SK-N-SH treated with all-trans-retinoic acid at 6 μM for 48 hours (cell line): ENCODE results near the gene TTC7B.

Source experiments
- ATAC-seq: fragments of 200-7000 bp; cut with Tn5 transposase; 3 replicates; pipeline ENCODE4 v1.9.1; 2020; ENCODE audit warnings: mild to moderate bottlenecking, moderate library complexity
- BACH2 ChIP-seq: fragments of 250-450 bp; sonication (Bioruptor Pico); IDR thresholded peaks from 2 replicates; pipeline ENCODE4 v1.9.0; 2021; ENCODE audit warnings: mild to moderate bottlenecking, borderline replicate concordance
- CSDC2 ChIP-seq: fragments of 250-450 bp; sonication (Bioruptor Pico); IDR thresholded peaks from 2 replicates; pipeline ENCODE4 v1.5.0; 2020; ENCODE audit warnings: mild to moderate bottlenecking, moderate library complexity
- ESRRG ChIP-seq: fragments of 250-450 bp; sonication (Bioruptor Pico); IDR thresholded peaks from 2 replicates; pipeline ENCODE4 v1.6.1; 2021; ENCODE audit warnings: mild to moderate bottlenecking
- GLIS3 ChIP-seq: fragments of 250-450 bp; sonication (Bioruptor Pico); IDR thresholded peaks from 2 replicates; pipeline ENCODE4 v1.5.0; 2020; ENCODE audit warnings: mild to moderate bottlenecking, moderate library complexity
- ISL1 ChIP-seq: fragments of 250-450 bp; sonication (Bioruptor Pico); IDR thresholded peaks from 2 replicates; pipeline ENCODE4 v2.1.2; 2022; ENCODE audit warnings: mild to moderate bottlenecking, moderate library complexity
- OSR1 ChIP-seq: fragments of 250-450 bp; sonication (Bioruptor Pico); IDR thresholded peaks from 2 replicates; pipeline ENCODE4 v1.8.0; 2022; ENCODE audit warnings: moderate library complexity, mild to moderate bottlenecking, inconsistent platforms
- RARB ChIP-seq: fragments of 250-450 bp; sonication (Bioruptor Pico); IDR thresholded peaks from 2 replicates; pipeline ENCODE4 v1.8.0; 2021; ENCODE audit warnings: mild to moderate bottlenecking, moderate library complexity
- SNAI2 ChIP-seq: fragments of 250-450 bp; sonication (Bioruptor Pico); IDR thresholded peaks from 2 replicates; pipeline ENCODE4 v1.5.0; 2020; ENCODE audit warnings: mild to moderate bottlenecking, moderate library complexity
- TCF4 ChIP-seq: fragments of 250-450 bp; sonication (Bioruptor Pico); IDR thresholded peaks from 2 replicates; pipeline ENCODE4 v1.8.0; 2021; ENCODE audit warnings: mild to moderate bottlenecking, moderate library complexity, borderline replicate concordance
- ZC3H10 ChIP-seq: fragments of 250-450 bp; sonication (Bioruptor Pico); IDR thresholded peaks from 2 replicates; pipeline ENCODE4 v1.5.1; 2021; ENCODE audit warnings: mild to moderate bottlenecking, moderate library complexity
- ZFP3 ChIP-seq: fragments of 250-450 bp; sonication (Bioruptor Pico); IDR thresholded peaks from 2 replicates; pipeline ENCODE4 v1.5.0; 2020; ENCODE audit warnings: mild to moderate bottlenecking, moderate library complexity
- ZFP30 ChIP-seq: fragments of 450-650 bp; formaldehyde crosslinking; IDR thresholded peaks from 2 replicates; pipeline ENCODE4 v1.5.0; 2022; ENCODE audit warnings: mild to moderate bottlenecking, moderate library complexity
- ZNF565 ChIP-seq: fragments of 450-650 bp; formaldehyde crosslinking; conservative IDR thresholded peaks from 2 replicates; pipeline ENCODE4 v1.5.0; 2020; ENCODE audit warnings: low read depth, mild to moderate bottlenecking, moderate library complexity
- ZNF70 ChIP-seq: fragments of 450-650 bp; formaldehyde crosslinking; IDR thresholded peaks from 2 replicates; pipeline ENCODE4 v1.5.0; 2020; ENCODE audit warnings: mild to moderate bottlenecking, moderate library complexity
- ZNF8 ChIP-seq: fragments of 450-650 bp; formaldehyde crosslinking; IDR thresholded peaks from 2 replicates; pipeline ENCODE4 v1.5.0; 2020; ENCODE audit warnings: mild to moderate bottlenecking, moderate library complexity
- TF ChIP-seq, protein P1 (sequence below): fragments of 250-450 bp; sonication (Bioruptor Pico); IDR thresholded peaks from 2 replicates; pipeline ENCODE4 v1.8.0; 2020; ENCODE audit warnings: mild to moderate bottlenecking, moderate library complexity, borderline replicate concordance
- TF ChIP-seq, protein P2 (sequence below): fragments of 250-450 bp; sonication (Bioruptor Pico); IDR thresholded peaks from 2 replicates; pipeline ENCODE4 v1.5.0; 2020; ENCODE audit warnings: mild to moderate bottlenecking, moderate library complexity
- TF ChIP-seq, protein P3 (sequence below): fragments of 250-450 bp; sonication (Bioruptor Pico); IDR thresholded peaks from 2 replicates; pipeline ENCODE4 v1.5.1; 2020; ENCODE audit warnings: low read depth, mild to moderate bottlenecking, moderate library complexity
- TF ChIP-seq, protein P4 (sequence below): fragments of 250-450 bp; sonication (Bioruptor Pico); IDR thresholded peaks from 2 replicates; pipeline ENCODE4 v1.8.0; 2021; ENCODE audit warnings: low read depth, mild to moderate bottlenecking, moderate library complexity, borderline replicate concordance
- TF ChIP-seq, protein P5 (sequence below): fragments of 250-450 bp; sonication (Bioruptor Pico); IDR thresholded peaks from 2 replicates; pipeline ENCODE4 v1.5.1; 2021; ENCODE audit warnings: mild to moderate bottlenecking, moderate library complexity

TTC7B gene

DNA sequence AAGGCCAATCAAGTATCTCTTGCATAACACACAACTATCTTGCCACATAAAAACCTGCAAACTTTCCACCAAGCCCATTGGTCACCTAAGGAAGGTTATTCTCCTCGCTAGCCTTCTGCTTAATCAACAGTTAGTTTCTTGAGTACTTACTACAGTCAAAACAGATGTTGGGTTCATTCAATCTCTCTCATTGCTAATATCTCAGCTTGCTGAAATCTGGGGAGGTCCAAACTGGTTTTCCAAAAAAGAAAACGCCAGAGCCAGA, 74.6 kb downstream of the TTC7B start:
- ATAC-seq = no peak
- TF ChIP-seq, protein P1, sequence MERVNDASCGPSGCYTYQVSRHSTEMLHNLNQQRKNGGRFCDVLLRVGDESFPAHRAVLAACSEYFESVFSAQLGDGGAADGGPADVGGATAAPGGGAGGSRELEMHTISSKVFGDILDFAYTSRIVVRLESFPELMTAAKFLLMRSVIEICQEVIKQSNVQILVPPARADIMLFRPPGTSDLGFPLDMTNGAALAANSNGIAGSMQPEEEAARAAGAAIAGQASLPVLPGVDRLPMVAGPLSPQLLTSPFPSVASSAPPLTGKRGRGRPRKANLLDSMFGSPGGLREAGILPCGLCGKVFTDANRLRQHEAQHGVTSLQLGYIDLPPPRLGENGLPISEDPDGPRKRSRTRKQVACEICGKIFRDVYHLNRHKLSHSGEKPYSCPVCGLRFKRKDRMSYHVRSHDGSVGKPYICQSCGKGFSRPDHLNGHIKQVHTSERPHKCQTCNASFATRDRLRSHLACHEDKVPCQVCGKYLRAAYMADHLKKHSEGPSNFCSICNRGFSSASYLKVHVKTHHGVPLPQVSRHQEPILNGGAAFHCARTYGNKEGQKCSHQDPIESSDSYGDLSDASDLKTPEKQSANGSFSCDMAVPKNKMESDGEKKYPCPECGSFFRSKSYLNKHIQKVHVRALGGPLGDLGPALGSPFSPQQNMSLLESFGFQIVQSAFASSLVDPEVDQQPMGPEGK = no peak
- TF ChIP-seq ZNF8 (CRISPR knock-in tag) = no peak
- TF ChIP-seq ZNF70 (CRISPR knock-in tag) = no peak
- TF ChIP-seq ZFP3 (CRISPR knock-in tag) = no peak
- no peak for TF ChIP-seq OSR1 (CRISPR knock-in tag)
- TF ChIP-seq, protein P2, sequence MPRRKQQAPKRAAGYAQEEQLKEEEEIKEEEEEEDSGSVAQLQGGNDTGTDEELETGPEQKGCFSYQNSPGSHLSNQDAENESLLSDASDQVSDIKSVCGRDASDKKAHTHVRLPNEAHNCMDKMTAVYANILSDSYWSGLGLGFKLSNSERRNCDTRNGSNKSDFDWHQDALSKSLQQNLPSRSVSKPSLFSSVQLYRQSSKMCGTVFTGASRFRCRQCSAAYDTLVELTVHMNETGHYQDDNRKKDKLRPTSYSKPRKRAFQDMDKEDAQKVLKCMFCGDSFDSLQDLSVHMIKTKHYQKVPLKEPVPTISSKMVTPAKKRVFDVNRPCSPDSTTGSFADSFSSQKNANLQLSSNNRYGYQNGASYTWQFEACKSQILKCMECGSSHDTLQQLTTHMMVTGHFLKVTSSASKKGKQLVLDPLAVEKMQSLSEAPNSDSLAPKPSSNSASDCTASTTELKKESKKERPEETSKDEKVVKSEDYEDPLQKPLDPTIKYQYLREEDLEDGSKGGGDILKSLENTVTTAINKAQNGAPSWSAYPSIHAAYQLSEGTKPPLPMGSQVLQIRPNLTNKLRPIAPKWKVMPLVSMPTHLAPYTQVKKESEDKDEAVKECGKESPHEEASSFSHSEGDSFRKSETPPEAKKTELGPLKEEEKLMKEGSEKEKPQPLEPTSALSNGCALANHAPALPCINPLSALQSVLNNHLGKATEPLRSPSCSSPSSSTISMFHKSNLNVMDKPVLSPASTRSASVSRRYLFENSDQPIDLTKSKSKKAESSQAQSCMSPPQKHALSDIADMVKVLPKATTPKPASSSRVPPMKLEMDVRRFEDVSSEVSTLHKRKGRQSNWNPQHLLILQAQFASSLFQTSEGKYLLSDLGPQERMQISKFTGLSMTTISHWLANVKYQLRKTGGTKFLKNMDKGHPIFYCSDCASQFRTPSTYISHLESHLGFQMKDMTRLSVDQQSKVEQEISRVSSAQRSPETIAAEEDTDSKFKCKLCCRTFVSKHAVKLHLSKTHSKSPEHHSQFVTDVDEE = no peak
- no peak for TF ChIP-seq ISL1 (CRISPR knock-in tag)
- no peak for TF ChIP-seq ZC3H10
- TF ChIP-seq GLIS3 (CRISPR knock-in tag) = no peak
- TF ChIP-seq, protein P3, sequence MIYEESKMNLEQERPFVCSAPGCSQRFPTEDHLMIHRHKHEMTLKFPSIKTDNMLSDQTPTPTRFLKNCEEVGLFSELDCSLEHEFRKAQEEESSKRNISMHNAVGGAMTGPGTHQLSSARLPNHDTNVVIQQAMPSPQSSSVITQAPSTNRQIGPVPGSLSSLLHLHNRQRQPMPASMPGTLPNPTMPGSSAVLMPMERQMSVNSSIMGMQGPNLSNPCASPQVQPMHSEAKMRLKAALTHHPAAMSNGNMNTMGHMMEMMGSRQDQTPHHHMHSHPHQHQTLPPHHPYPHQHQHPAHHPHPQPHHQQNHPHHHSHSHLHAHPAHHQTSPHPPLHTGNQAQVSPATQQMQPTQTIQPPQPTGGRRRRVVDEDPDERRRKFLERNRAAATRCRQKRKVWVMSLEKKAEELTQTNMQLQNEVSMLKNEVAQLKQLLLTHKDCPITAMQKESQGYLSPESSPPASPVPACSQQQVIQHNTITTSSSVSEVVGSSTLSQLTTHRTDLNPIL (CRISPR knock-in tag) = no peak
- no peak for TF ChIP-seq TCF4 (CRISPR knock-in tag)
- TF ChIP-seq ZFP30 = no peak
- no peak for TF ChIP-seq ZNF565 (CRISPR knock-in tag)
- no peak for TF ChIP-seq BACH2 (CRISPR knock-in tag)
- TF ChIP-seq, protein P4, sequence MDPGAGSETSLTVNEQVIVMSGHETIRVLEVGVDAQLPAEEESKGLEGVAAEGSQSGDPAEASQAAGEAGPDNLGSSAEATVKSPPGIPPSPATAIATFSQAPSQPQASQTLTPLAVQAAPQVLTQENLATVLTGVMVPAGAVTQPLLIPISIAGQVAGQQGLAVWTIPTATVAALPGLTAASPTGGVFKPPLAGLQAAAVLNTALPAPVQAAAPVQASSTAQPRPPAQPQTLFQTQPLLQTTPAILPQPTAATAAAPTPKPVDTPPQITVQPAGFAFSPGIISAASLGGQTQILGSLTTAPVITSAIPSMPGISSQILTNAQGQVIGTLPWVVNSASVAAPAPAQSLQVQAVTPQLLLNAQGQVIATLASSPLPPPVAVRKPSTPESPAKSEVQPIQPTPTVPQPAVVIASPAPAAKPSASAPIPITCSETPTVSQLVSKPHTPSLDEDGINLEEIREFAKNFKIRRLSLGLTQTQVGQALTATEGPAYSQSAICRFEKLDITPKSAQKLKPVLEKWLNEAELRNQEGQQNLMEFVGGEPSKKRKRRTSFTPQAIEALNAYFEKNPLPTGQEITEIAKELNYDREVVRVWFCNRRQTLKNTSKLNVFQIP (CRISPR knock-in tag) = no peak
- TF ChIP-seq SNAI2 = no peak
- no peak for TF ChIP-seq CSDC2 (CRISPR knock-in tag)
- TF ChIP-seq, protein P5, sequence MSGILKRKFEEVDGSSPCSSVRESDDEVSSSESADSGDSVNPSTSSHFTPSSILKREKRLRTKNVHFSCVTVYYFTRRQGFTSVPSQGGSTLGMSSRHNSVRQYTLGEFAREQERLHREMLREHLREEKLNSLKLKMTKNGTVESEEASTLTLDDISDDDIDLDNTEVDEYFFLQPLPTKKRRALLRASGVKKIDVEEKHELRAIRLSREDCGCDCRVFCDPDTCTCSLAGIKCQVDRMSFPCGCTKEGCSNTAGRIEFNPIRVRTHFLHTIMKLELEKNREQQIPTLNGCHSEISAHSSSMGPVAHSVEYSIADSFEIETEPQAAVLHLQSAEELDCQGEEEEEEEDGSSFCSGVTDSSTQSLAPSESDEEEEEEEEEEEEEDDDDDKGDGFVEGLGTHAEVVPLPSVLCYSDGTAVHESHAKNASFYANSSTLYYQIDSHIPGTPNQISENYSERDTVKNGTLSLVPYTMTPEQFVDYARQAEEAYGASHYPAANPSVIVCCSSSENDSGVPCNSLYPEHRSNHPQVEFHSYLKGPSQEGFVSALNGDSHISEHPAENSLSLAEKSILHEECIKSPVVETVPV (CRISPR knock-in tag) = no peak

DNA sequence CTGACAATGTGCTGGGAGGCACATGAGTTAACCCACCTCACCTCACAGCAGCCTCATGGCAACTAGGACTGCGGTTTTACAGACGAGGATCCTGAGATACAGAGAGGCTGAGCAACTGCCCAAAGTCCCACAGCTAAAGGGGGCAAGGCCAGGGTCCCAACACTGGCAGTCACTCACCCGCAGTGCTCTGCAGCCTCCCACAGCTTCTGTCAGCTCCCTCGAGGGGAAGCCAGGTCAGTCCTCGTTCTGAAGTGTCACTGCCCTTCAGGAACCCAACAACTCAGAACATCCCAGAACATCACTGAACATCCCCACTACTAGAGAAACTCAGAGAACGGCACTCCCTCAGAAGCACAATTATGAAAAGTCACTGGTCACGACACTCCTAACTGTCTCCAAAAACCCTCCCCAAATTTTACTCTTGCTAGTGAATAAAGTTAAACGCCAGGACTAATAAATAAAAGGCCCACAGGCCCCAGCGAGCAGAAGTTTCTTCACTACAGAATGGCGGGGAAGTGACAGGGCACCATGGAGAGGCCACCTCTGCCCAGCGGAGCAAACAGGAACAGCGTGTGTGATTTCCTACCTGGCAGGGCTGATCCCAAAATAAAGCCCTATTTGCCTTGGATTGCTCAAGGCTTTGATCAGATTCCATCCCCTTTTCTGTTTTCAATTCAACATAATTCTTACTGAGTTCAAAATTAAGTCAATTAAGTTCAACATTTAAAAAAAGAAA, 75.1 kb downstream of the TTC7B start:
- no peak for TF ChIP-seq ESRRG
- TF ChIP-seq RARB (CRISPR knock-in tag) = no peak
- ATAC-seq = no peak

DNA sequence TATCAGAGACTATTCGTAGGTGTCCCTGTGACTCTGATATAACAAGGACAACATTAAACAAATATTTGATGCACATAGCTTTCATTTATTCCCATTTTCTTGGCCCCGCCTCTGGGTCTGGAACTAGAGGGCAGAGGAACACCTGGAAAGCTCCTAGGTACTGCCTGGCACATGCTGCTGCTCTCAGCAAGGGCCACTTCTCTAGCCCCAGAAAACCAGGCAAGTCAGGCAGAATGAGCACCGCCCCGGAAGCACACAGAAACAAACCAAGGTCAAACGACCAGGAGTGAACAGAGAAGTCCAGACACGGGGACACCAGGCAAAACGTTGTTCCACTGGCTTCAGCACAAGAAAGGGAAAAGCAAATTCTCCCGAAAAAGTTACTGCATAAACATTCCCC, 76.1 kb downstream of the TTC7B start:
- no peak for TF ChIP-seq GLIS3 (CRISPR knock-in tag)
- no peak for TF ChIP-seq ZFP3 (CRISPR knock-in tag)
- TF ChIP-seq, protein P2 = peak; percentile 6; the same call in 1 of the 2 replicates
- ATAC-seq = peak; percentile 50
